Endodermal cell (in vitro differentiated cells): Measurements from ENCODE around the gene CDH4. TPM values are rescaled to one million over a fixed set of nuclear protein-coding genes. Genes with fewer than 3 reads are reported as not detected.

ENCODE experiments used
- DNase-seq: peaks from one replicate; pipeline ENCODE4 v3.0.0-alpha.2; 2017
- H3K27ac ChIP-seq: 2 replicates; pipeline ENCODE4 v1.5.1; 2013; ENCODE audit warnings: mild to moderate bottlenecking, low read depth, low read length, moderate library complexity
- H3K27me3 ChIP-seq: 2 replicates; pipeline ENCODE4 v1.6.1; 2013; ENCODE audit warnings: mild to moderate bottlenecking, low read length, moderate library complexity; ENCODE audit not compliant: insufficient read depth, control insufficient read depth, poor library complexity, severe bottlenecking
- H3K36me3 ChIP-seq: 2 replicates; pipeline ENCODE4 v1.7.0; 2013; ENCODE audit warnings: mild to moderate bottlenecking, low read length, moderate library complexity; ENCODE audit not compliant: control insufficient read depth, insufficient read depth
- H3K4me1 ChIP-seq: one replicate; pipeline ENCODE4 v1.7.0; 2013; ENCODE audit warnings: low read length; ENCODE audit not compliant: control insufficient read depth, insufficient read depth
- H3K4me3 ChIP-seq: 2 replicates; pipeline ENCODE4 v1.5.1; 2013; ENCODE audit warnings: mild to moderate bottlenecking, low read length, moderate library complexity
- H3K9ac ChIP-seq: 2 replicates; pipeline ENCODE4 v1.6.1; 2013; ENCODE audit warnings: mild to moderate bottlenecking, low read length, moderate library complexity; ENCODE audit not compliant: poor library complexity, severe bottlenecking; ENCODE audit errors: extremely low read depth
- H3K9me3 ChIP-seq: 2 replicates; pipeline ENCODE4 v1.6.1; 2013; ENCODE audit warnings: mild to moderate bottlenecking, low read length, moderate library complexity; ENCODE audit not compliant: control insufficient read depth
- H3K27ac Mint-ChIP-seq: 2 replicates; pipeline ENCODE4 v1.8.0; 2020; ENCODE audit warnings: mixed read lengths
- H3K27me3 Mint-ChIP-seq: 2 replicates; pipeline ENCODE4 v1.8.0; 2021; ENCODE audit warnings: mild to moderate bottlenecking, mixed read lengths; ENCODE audit not compliant: insufficient read depth
- H3K36me3 Mint-ChIP-seq: 2 replicates; pipeline ENCODE4 v1.8.0; 2020; ENCODE audit warnings: low read depth, mixed read lengths
- H3K4me1 Mint-ChIP-seq: 2 replicates; pipeline ENCODE4 v1.8.0; 2020; ENCODE audit warnings: mixed read lengths
- H3K4me3 Mint-ChIP-seq: 2 replicates; pipeline ENCODE4 v1.8.0; 2020; ENCODE audit warnings: mild to moderate bottlenecking, moderate library complexity, mixed read lengths
- H3K9me3 Mint-ChIP-seq: 2 replicates; pipeline ENCODE4 v1.8.0; 2020; ENCODE audit warnings: mild to moderate bottlenecking, mixed read lengths
- CTCF ChIP-seq: fragments of 200-600 bp; sonication (generic); conservative IDR thresholded peaks from 2 replicates; pipeline ENCODE4 v1.5.0; 2021; ENCODE audit warnings: antibody characterized with exemption, mild to moderate bottlenecking
- WGBS, 2 experiments: methylation state at CpG; one replicate each; pipeline versions ENCODE4 v1.1.5 to v1.1.7; 2013; ENCODE audit warnings: missing lambda C conversion rate in 2 of 2, mixed read lengths in 1 of 2; ENCODE audit not compliant: insufficient coverage in 1 of 2, insufficient read length in 1 of 2; 5-methylcytosine and 5-hydroxymethylcytosine counted together
- total RNA-seq, 2 donors: library from RNA; stranded (reverse); fragmentation: NEBNext Ultra II Directional in 1 of 2; extraction: Animal tissue kit (Norgen Biotek cat#: 25700) in 1 of 2; gene quantifications; 2 replicates in 1 of 2; 3 replicates in 1 of 2; pipeline ENCODE4 v1.2.1, GENCODE V29; 2021

The CDH4 gene
- total RNA-seq, 2 donors from 2014 or later: 1.8 to 5.8 TPM

DNA sequence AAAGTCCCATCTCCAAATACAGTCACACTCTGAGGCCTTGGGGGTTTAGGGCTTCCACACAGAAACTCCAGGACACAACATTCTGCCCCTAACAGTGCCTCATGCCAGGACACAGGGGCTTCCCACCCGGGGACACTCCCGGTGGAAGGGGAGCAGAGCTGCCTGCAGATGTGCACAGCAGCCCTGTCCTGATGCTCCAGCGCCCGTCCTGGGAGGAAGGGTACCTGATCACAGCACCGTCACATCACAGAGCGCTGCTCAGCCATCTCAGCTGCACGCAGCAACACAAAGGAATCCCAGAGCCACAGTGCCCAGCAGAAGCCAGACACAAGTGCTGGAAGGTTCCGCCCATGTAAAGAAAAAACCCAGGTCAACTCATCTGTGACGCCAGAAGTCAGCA is 657.0 kb downstream of the CDH4 start:
- no peak overlapping the region for H3K4me3 ChIP-seq
- TF ChIP-seq CTCF: no peak
- no peaks in the 10 kb centered on the region for H3K9me3 ChIP-seq
- H3K27me3 ChIP-seq: no peaks in the 10 kb centered on the region
- H3K27ac ChIP-seq: no peak overlapping the region
- H3K9me3 Mint-ChIP-seq: no peaks in the 10 kb centered on the region
- no peak overlapping the region for H3K27ac Mint-ChIP-seq
- 94 to 98% methylated on average over 8 to 9 of the region's 9 CpGs for WGBS, 2 experiments
- no peaks in the 10 kb centered on the region for H3K4me1 ChIP-seq
- H3K36me3 Mint-ChIP-seq: no peaks in the 10 kb centered on the region
- H3K4me3 Mint-ChIP-seq: no peak overlapping the region
- DNase-seq: no peak
- no peaks in the 10 kb centered on the region for H3K36me3 ChIP-seq
- no peaks in the 10 kb centered on the region for H3K27me3 Mint-ChIP-seq
- no peaks in the 10 kb centered on the region for H3K4me1 Mint-ChIP-seq
- no peak overlapping the region for H3K9ac ChIP-seq

DNA sequence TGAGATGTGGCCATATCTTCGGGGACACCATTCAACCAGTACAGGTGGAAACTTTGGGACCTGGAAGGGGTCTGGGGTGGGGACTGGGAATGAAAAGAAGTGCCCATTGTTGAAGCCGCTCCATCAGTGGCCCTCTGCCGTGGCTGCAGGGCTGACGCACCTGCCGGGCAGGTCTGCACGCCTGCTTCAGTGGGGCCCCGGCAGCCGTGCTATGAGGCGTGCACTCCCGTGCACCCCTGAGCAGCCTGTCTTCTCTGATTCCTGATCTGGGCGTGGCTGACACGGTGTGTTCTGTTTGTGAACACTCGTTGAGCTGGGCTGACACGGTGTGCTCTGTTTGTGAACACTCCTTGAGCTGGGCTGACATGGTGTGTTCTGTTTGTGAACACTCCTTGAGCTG is 657.8 kb downstream of the CDH4 start:
- no peak for DNase-seq
- no peaks in the 10 kb centered on the region for H3K4me1 ChIP-seq
- WGBS, 2 experiments: 84 to 85% methylated on average over 9 to 14 of the region's 14 CpGs
- no peaks in the 10 kb centered on the region for H3K27me3 ChIP-seq
- no peaks in the 10 kb centered on the region for H3K4me1 Mint-ChIP-seq
- H3K27ac ChIP-seq: no peak overlapping the region
- no peak overlapping the region for H3K4me3 Mint-ChIP-seq
- no peak overlapping the region for H3K27ac Mint-ChIP-seq
- H3K36me3 ChIP-seq: no peaks in the 10 kb centered on the region
- no peak overlapping the region for H3K9ac ChIP-seq
- no peaks in the 10 kb centered on the region for H3K9me3 Mint-ChIP-seq
- no peaks in the 10 kb centered on the region for H3K36me3 Mint-ChIP-seq
- H3K9me3 ChIP-seq: no peaks in the 10 kb centered on the region
- TF ChIP-seq CTCF: no peak
- no peaks in the 10 kb centered on the region for H3K27me3 Mint-ChIP-seq
- H3K4me3 ChIP-seq: no peak overlapping the region

GRCh38 chr20:61911824-61912223 is 659.8 kb downstream of the CDH4 start:
- WGBS, 2 experiments: 80 to 83% methylated on average over 5 to 7 of the region's 7 CpGs
- Mint-ChIP-seq H3K4me3 (no peak overlapping the region), H3K9me3 (no peaks in the 10 kb centered on the region), H3K27me3 (peaks cover 3% of the 10 kb centered on the region), H3K4me1 (no peaks in the 10 kb centered on the region), H3K27ac (no peak overlapping the region), H3K36me3 (no peaks in the 10 kb centered on the region)
- no peak for TF ChIP-seq CTCF
- Histone ChIP-seq H3K27me3 (no peaks in the 10 kb centered on the region), H3K27ac (no peak overlapping the region), H3K9ac (no peak overlapping the region), H3K36me3 (no peaks in the 10 kb centered on the region), H3K4me1 (no peaks in the 10 kb centered on the region), H3K4me3 (no peak overlapping the region), H3K9me3 (no peaks in the 10 kb centered on the region)
- DNase-seq: no peak
